H1 (cell line): ENCODE data around the gene BLCAP. TPM values are rescaled to one million over a fixed set of nuclear protein-coding genes. Genes with fewer than 3 reads are reported as not detected.

Experiments used
- BCL11A ChIP-seq, 2 experiments: IDR thresholded peaks; one replicate each; pipeline ENCODE4 v1.6.1; 2011; ENCODE audit warnings: low read depth in 2 of 2, low read length in 2 of 2, mild to moderate bottlenecking in 2 of 2
- GABPA ChIP-seq: IDR thresholded peaks from 2 replicates; pipeline ENCODE4 v1.6.1; 2011; ENCODE audit warnings: mild to moderate bottlenecking, low read length, moderate library complexity, borderline replicate concordance; ENCODE audit not compliant: insufficient read depth
- JUND ChIP-seq: IDR thresholded peaks from 2 replicates; pipeline ENCODE4 v1.6.1; 2011; ENCODE audit warnings: mild to moderate bottlenecking, improper control_type of control experiment, low read length
- MAFK ChIP-seq: IDR thresholded peaks from 2 replicates; pipeline ENCODE4 v1.6.1; 2012; ENCODE audit warnings: low read depth, mild to moderate bottlenecking, improper control_type of control experiment, low read length
- POLR2AphosphoS5 ChIP-seq: IDR thresholded peaks from 2 replicates; pipeline ENCODE4 v1.6.1; 2011; ENCODE audit warnings: low read depth, low read length
- RAD21 ChIP-seq, 2 experiments: IDR thresholded peaks in 1 of 2; conservative IDR thresholded peaks in 1 of 2; 2 replicates each; pipeline ENCODE4 v1.6.1; 2011; ENCODE audit warnings: low read depth in 2 of 2, low read length in 2 of 2, improper control_type of control experiment in 1 of 2, inconsistent platforms in 1 of 2, mild to moderate bottlenecking in 1 of 2, moderate library complexity in 1 of 2
- RFX5 ChIP-seq: IDR thresholded peaks from 2 replicates; pipeline ENCODE4 v1.6.1; 2011; ENCODE audit warnings: low read depth, low read length, improper control_type of control experiment, borderline replicate concordance
- RNF2 ChIP-seq: fragments of 200-900, 300-1000 bp; sonication (generic); IDR thresholded peaks from 2 replicates; pipeline ENCODE4 v1.7.1; 2016; ENCODE audit warnings: borderline replicate concordance, low read depth, mild to moderate bottlenecking, antibody characterized with exemption, low read length; ENCODE audit not compliant: poor library complexity, severe bottlenecking; ENCODE audit errors: missing control alignments
- SP1 ChIP-seq: IDR thresholded peaks from 2 replicates; pipeline ENCODE4 v1.6.1; 2011; ENCODE audit warnings: low read depth, low read length
- TBP ChIP-seq: IDR thresholded peaks from 2 replicates; pipeline ENCODE4 v1.6.1; 2011; ENCODE audit warnings: low read depth, low read length, improper control_type of control experiment
- YY1 ChIP-seq: IDR thresholded peaks from 2 replicates; pipeline ENCODE4 v1.6.1; 2011; ENCODE audit warnings: low read depth, mild to moderate bottlenecking, low read length
- polyA plus RNA-seq, 7 experiments: library from polyadenylated mRNA; depleted of rRNA in 3 of 7; stranded (reverse) in 5 of 7; unstranded in 2 of 7; fragments of >200 nt in 5 of 7; fragments of 200-250 nt in 2 of 7; gene quantifications; 1 replicate in 5 of 7; 2 replicates in 1 of 7; 4 replicates in 1 of 7; pipeline versions ENCODE4 v1.2.1 to v1.2.3, GENCODE V29; 2011 to 2013; ENCODE audit warnings: missing spikeins in 2 of 7, mixed read lengths in 2 of 7
- total RNA-seq: library from RNA; stranded (reverse); fragmentation: NEBNext Ultra II Directional; extraction: Animal tissue kit (Norgen Biotek cat#: 25700); gene quantifications from 2 replicates; pipeline ENCODE4 v1.2.1, GENCODE V29; 2021
- TF ChIP-seq, protein P1 (sequence below): IDR thresholded peaks from 2 replicates; pipeline ENCODE4 v1.6.1; 2011; ENCODE audit warnings: low read length, improper control_type of control experiment
- TF ChIP-seq, protein P2 (sequence below): IDR thresholded peaks from 2 replicates; pipeline ENCODE4 v1.6.1; 2011; ENCODE audit warnings: low read depth, mild to moderate bottlenecking, low read length; ENCODE audit not compliant: insufficient read depth
- TF ChIP-seq, protein P3 (sequence below), 3 experiments: IDR thresholded peaks; 1 replicate in 2 of 3; 2 replicates in 1 of 3; pipeline versions ENCODE4 v1.5.1 to v1.6.1; 2011; ENCODE audit warnings: low read length in 3 of 3, mild to moderate bottlenecking in 3 of 3, inconsistent platforms in 2 of 3, low read depth in 1 of 3, moderate library complexity in 1 of 3; ENCODE audit not compliant: insufficient read depth in 1 of 3; ENCODE audit errors: control extremely low read depth in 1 of 3

The BLCAP gene
- total and polyA plus RNA-seq, 2 of the 8 experiments (the other 6 are each of a cell fraction or from before 2014, with no cell fraction given) = 60.3 to 72.2 TPM

DNA sequence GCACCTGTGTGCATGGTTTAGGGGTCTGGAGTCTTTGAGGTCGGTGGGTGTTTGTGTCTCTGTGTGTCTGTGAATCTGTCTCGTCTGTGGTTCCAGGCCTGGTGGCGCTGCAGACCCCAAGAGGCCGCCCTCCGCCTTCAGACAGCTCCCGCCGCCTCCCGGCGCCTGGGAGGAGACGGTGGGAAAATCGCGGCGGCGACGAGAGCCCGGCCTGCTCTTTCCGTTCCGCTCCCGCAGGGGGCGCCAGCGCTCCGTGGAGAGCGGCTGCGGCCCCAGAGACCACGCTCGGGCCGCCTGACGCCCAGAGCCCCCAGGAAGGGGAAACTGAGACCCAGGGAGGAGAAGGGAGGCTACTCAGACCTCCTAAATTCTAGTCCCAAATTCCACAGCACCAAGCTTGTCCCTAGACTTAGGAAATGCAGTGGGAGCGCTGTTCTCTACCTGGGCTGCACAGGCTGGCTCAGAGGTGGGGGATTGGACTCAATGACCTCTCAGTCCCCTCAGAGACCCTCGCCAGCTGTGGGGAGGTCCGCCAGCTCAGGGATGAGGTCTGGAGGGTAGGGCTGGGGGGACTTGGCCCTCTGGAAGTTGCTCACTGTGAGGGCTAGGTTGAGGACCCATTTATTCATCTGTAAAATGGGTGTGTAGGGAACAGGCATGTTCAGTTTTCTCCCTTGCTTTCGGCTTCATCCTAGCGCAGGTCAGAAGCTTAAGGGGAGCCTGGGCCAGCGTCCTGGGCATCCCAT, 36.9 kb upstream of the BLCAP start (continued):
- TF ChIP-seq RAD21 (IDR thresholded peaks at IDR 0.05 in 1 of 2, conservative IDR thresholded peaks at IDR 0.05 in 1 of 2; ENCODE audit: low read depth in 2 of 2, low read length in 2 of 2) (peak; percentile 98 to 99), RFX5 (no peak), POLR2AphosphoS5 (no peak), RNF2 (no peak), JUND (no peak), GABPA (0 out of 2 replicates have a peak, but pooled peaks have one; percentile 42), BCL11A (IDR thresholded peaks at IDR 0.05; ENCODE audit: low read depth in 2 of 2, low read length in 2 of 2) (no peak), MAFK (no peak), SP1 (no peak), YY1 (0 out of 2 replicates have a peak, but pooled peaks have one; percentile 28), TBP (no peak)
- TF ChIP-seq, protein P1, sequence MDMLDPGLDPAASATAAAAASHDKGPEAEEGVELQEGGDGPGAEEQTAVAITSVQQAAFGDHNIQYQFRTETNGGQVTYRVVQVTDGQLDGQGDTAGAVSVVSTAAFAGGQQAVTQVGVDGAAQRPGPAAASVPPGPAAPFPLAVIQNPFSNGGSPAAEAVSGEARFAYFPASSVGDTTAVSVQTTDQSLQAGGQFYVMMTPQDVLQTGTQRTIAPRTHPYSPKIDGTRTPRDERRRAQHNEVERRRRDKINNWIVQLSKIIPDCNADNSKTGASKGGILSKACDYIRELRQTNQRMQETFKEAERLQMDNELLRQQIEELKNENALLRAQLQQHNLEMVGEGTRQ = no peak
- TF ChIP-seq, protein P2, sequence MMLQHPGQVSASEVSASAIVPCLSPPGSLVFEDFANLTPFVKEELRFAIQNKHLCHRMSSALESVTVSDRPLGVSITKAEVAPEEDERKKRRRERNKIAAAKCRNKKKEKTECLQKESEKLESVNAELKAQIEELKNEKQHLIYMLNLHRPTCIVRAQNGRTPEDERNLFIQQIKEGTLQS = no peak
- TF ChIP-seq, protein P3, sequence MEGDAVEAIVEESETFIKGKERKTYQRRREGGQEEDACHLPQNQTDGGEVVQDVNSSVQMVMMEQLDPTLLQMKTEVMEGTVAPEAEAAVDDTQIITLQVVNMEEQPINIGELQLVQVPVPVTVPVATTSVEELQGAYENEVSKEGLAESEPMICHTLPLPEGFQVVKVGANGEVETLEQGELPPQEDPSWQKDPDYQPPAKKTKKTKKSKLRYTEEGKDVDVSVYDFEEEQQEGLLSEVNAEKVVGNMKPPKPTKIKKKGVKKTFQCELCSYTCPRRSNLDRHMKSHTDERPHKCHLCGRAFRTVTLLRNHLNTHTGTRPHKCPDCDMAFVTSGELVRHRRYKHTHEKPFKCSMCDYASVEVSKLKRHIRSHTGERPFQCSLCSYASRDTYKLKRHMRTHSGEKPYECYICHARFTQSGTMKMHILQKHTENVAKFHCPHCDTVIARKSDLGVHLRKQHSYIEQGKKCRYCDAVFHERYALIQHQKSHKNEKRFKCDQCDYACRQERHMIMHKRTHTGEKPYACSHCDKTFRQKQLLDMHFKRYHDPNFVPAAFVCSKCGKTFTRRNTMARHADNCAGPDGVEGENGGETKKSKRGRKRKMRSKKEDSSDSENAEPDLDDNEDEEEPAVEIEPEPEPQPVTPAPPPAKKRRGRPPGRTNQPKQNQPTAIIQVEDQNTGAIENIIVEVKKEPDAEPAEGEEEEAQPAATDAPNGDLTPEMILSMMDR (IDR thresholded peaks at IDR 0.05; ENCODE audit: control extremely low read depth in 1 of 3, insufficient read depth in 1 of 3, low read depth in 1 of 3, low read length in 3 of 3) = peak; percentile 70 to 97 (median 87)
